Pancreas (tissue), 10 donors: ENCODE results near the gene SH2D4B. TPM values are rescaled to one million over a fixed set of nuclear protein-coding genes. Genes with fewer than 3 reads are reported as not detected.

Experiments used
- ATAC-seq, 4 donors: fragments of 200-7000 bp; cut with Tn5 transposase; one replicate each; pipeline versions ENCODE4 v1.8.0 to v1.9.1; 2020; ENCODE audit warnings: mild to moderate bottlenecking in 4 of 4, moderate library complexity in 4 of 4
- DNase-seq, 6 donors: peaks; one replicate each; pipeline ENCODE4 v3.0.0-alpha.2; 2020
- FAIRE-seq: peaks from 2 replicates; lab custom pipeline; 2012; peaks lifted over from hg19 to GRCh38; lab: Jason Lieb, UNC
- H3K27ac ChIP-seq, 4 donors: fragments of 200-600 bp; sonication (generic); 1 replicate in 3 of 4; 2 replicates in 1 of 4; pipeline versions ENCODE4 v1.5.0 to v1.8.0; 2020
- H3K27me3 ChIP-seq, 4 donors: fragments of 200-600 bp; one replicate each; pipeline ENCODE4 v1.8.0; 2021
- H3K36me3 ChIP-seq, 3 donors: fragments of 200-600 bp; sonication (generic) in 1 of 3; one replicate each; pipeline versions ENCODE4 v1.5.0 to v1.8.0; 2020 to 2021
- H3K4me1 ChIP-seq, 3 donors: fragments of 200-600 bp; one replicate each; pipeline ENCODE4 v1.8.0; 2021
- H3K4me3 ChIP-seq, 4 donors: fragments of 200-600 bp; sonication (generic) in 2 of 4; one replicate each; pipeline versions ENCODE4 v1.5.0 to v1.8.0; 2020 to 2021
- H3K9me3 ChIP-seq, 4 donors: fragments of 200-600 bp; one replicate each; pipeline ENCODE4 v1.8.0; 2021
- WGBS, 2 donors: extraction: QIAGEN DNeasy Blood & Tissue Kit; methylation state at CpG; one replicate each; pipeline ENCODE4 v1.1.7; 2013; 5-methylcytosine and 5-hydroxymethylcytosine counted together
- intact Hi-C, 3 donors: fragments of 100-400 bp; cut with DNase I; formaldehyde crosslinking; loops; one replicate each; pipeline versions ENCODE4 v1.11.1 to v1.14.2; 2022
- polyA plus RNA-seq, 2 donors: library from polyadenylated mRNA; stranded (reverse); fragments of 200-250 nt; gene quantifications; one replicate each; pipeline ENCODE4 v1.2.3, GENCODE V29; 2013
- total RNA-seq, 6 donors: library from RNA; stranded (reverse); fragmentation: NEBNext Ultra II Directional in 4 of 6; extraction: Animal tissue kit (Norgen Biotek cat#: 25700) in 4 of 6; gene quantifications; one replicate each; pipeline versions ENCODE4 v1.2.1 to v1.2.4, GENCODE V29; 2021 to 2023
- TF ChIP-seq, protein P1 (sequence below), 4 donors: fragments of 200-600 bp; sonication (generic) in 3 of 4; IDR thresholded peaks; one replicate each; pipeline versions ENCODE4 v1.5.0 to v1.8.0; 2021; ENCODE audit warnings: antibody characterized with exemption in 4 of 4
- donor health status: healthy with polysubstance abuse.
- donor health status: DM: no; HTN: no; CAD: no; lungs with moderate emphysema.
- donor health status: DM: no; HTN: no; CAD: no.
- donor health status: control.
- donor health status: control.
- donor health status: Bipolar disorder and iron deficiency.
- donor health status: DM: yes; HTN: yes; CAD: no.
- donor health status: DM: no; HTN: no; CAD: no.
- donor health status: DM: no; HTN: no; CAD: no.
- donor health status: DM: yes; HTN: yes; CAD: no.

SH2D4B gene
- total and polyA plus RNA-seq, 8 donors: 0.02 TPM; not detected in 7

DNA sequence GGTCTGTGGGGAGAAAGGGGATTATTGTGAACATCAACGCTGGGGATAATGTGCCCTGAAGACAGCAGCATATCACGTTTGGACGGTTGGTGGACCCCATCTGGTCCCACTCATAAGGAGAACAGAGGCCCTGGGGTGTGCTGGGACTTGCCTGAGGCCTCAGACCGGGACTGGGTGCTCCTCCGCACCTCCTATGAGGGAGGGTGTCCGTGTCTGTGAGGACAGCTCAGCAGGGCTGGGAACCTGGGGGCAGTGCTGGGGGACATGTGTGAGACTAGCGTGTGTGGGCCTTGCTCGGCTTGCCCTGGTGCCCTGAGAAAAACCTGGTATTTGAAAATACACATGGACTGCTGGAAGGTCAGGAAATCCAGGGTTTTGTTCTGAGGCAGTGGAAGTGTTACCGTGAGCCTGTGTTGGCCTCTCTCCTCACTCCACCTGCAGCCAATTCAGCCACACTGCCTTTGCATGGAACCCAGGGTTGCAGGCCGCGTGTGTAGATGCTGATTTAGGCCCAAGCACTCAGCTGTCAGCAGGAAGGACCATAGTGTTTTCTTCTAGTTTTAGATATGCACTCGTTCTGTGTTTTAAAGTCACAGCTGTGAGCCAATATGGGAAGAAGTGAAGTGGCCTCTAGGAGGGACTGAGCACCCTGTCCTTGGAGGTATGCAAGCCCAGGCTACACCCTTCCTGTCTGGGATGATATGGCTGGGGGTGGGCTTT is 13.4 kb upstream of the SH2D4B start:
- FAIRE-seq (no peak), DNase-seq (no peak), ATAC-seq (peak in 1 of 4 donors; percentile 6)
- Histone ChIP-seq H3K4me1 (no peaks in the 10 kb centered on the region), H3K4me3 (no peak overlapping the region), H3K27ac (no peak overlapping the region), H3K9me3 (no peaks in the 10 kb centered on the region), H3K27me3 (no peaks in the 10 kb centered on the region), H3K36me3 (peaks cover 0 to 4% (median 0%) of the 10 kb centered on the region in 3 donors)
- intact Hi-C loops: no loop called here
- TF ChIP-seq, protein P1, sequence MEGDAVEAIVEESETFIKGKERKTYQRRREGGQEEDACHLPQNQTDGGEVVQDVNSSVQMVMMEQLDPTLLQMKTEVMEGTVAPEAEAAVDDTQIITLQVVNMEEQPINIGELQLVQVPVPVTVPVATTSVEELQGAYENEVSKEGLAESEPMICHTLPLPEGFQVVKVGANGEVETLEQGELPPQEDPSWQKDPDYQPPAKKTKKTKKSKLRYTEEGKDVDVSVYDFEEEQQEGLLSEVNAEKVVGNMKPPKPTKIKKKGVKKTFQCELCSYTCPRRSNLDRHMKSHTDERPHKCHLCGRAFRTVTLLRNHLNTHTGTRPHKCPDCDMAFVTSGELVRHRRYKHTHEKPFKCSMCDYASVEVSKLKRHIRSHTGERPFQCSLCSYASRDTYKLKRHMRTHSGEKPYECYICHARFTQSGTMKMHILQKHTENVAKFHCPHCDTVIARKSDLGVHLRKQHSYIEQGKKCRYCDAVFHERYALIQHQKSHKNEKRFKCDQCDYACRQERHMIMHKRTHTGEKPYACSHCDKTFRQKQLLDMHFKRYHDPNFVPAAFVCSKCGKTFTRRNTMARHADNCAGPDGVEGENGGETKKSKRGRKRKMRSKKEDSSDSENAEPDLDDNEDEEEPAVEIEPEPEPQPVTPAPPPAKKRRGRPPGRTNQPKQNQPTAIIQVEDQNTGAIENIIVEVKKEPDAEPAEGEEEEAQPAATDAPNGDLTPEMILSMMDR (IDR thresholded peaks at IDR 0.05): no peak
- WGBS, 2 donors: 69 to 75% methylated on average over 12 of the region's 12 CpGs

DNA sequence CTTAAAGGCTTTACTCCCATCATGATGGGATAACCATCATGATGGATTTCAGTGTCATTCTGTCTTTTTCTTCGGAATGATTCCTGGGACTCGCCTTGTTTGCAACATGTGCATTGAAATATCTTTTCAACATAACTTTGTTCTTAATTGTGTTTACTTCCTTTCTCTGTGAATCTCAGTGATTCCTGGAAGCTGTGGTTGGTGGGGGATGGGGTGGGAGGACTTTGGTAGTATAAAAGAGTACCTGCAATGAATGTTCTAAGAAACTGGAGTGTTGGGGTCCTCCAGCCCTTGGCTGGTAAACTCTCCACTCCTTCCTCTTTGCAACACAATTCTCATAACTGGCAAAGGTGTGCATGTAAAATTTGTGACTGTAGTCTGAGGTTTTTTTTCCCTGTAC is 11.5 kb upstream of the SH2D4B start:
- intact Hi-C loops: no loop called here
- no peaks in the 10 kb centered on the region for H3K27me3 ChIP-seq
- FAIRE-seq (no peak), ATAC-seq (no peak), DNase-seq (no peak)
- 62 to 63% methylated on average over 2 of the region's 2 CpGs for WGBS, 2 donors
- no peaks in the 10 kb centered on the region for H3K9me3 ChIP-seq
- no peaks in the 10 kb centered on the region for H3K36me3 ChIP-seq
- H3K4me1 ChIP-seq: no peaks in the 10 kb centered on the region
- H3K4me3 ChIP-seq: no peak overlapping the region
- H3K27ac ChIP-seq: no peak overlapping the region
- TF ChIP-seq, protein P1 (IDR thresholded peaks at IDR 0.05): no peak

DNA sequence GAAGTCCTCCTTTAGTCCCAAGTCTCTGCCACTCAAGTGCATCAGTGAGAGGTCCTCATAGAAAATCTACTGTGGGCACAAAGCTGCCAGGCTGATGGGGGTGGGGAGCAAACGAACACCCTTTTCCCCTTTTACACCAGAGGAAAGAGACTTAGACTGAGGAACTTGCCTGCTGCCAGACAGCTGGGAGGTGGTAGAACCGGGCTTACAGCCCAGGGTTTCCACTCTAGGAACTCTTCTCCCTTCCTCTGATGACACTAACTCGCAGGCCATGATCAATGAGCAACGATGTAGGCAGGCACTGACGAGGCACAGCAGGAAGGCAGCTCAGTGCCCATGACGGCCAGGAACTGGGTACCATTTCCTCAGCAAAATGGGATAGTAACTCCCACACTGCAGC is 11.0 kb upstream of the SH2D4B start:
- Histone ChIP-seq H3K27me3 (no peaks in the 10 kb centered on the region), H3K4me3 (no peak overlapping the region), H3K27ac (no peak overlapping the region), H3K36me3 (no peaks in the 10 kb centered on the region), H3K9me3 (no peaks in the 10 kb centered on the region), H3K4me1 (no peaks in the 10 kb centered on the region)
- intact Hi-C loops: no loop called here
- TF ChIP-seq, protein P1 (IDR thresholded peaks at IDR 0.05): no peak
- ATAC-seq (peak in 2 of 4 donors; percentile 19 to 31), FAIRE-seq (no peak), DNase-seq (no peak)
- 55 to 60% methylated on average over 6 of the region's 6 CpGs for WGBS, 2 donors

DNA sequence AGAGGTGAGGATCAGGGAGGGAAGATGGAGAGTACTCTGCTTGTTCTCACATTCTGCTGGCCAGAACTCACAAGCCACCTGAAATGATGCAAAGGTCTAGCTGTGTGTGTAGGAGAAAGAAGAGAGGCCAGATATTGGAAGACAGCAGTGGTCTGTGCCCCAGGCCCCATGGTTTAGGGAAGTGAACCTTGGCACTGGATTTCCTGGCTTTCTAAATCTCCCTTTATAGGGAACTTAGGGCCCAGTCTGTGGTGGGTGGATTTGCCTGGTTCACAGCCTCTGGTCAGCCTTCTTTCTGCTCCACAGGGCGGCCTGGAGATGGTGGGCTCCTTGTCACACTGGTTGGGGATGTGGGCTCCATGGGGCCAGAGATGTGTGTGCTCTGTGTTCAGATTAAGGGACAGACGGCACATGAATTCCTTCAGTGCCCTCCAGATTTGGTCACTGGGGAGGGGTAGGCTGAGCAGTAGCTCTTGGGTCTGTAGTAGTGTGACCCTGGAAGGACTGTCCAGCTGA is 9.5 kb upstream of the SH2D4B start:
- TF ChIP-seq, protein P1 (IDR thresholded peaks at IDR 0.05): no peak
- Histone ChIP-seq H3K27ac (peak overlapping the region in 1 of 4 donors; percentile 2), H3K9me3 (no peaks in the 10 kb centered on the region), H3K36me3 (no peaks in the 10 kb centered on the region), H3K27me3 (no peaks in the 10 kb centered on the region), H3K4me3 (no peak overlapping the region), H3K4me1 (no peaks in the 10 kb centered on the region)
- DNase-seq (no peak), FAIRE-seq (no peak), ATAC-seq (peak in 2 of 4 donors; percentile 41 to 53)
- intact Hi-C loops: no loop called here
- 87 to 98% methylated on average over 2 of the region's 2 CpGs for WGBS, 2 donors

DNA sequence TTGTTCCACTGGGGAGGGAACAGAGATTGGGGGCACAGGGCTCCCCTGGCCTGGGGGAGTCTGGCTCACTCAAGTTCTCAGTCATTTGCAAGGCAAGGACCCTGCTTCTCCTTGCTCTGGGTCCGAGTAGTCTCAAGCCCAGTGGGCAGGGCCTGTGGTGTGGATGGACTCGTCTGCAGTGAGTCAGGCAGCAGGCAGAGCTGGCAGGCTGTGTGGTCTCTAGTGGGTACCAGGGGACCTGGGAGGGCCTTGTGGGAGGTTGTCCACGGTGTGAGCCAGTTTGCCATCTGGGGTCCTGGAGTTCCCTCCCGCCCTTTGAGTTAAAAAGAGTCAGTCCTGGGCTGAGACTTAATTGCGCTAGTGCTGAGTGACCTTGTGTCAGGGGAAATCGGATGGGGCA is 8.8 kb upstream of the SH2D4B start:
- H3K4me3 ChIP-seq: no peak overlapping the region
- no peaks in the 10 kb centered on the region for H3K27me3 ChIP-seq
- 76 to 81% methylated on average over 6 of the region's 6 CpGs for WGBS, 2 donors
- TF ChIP-seq, protein P1 (IDR thresholded peaks at IDR 0.05): no peak
- no peaks in the 10 kb centered on the region for H3K36me3 ChIP-seq
- FAIRE-seq: no peak
- H3K4me1 ChIP-seq: no peaks in the 10 kb centered on the region
- no peak for DNase-seq
- intact Hi-C loops: no loop called here
- H3K9me3 ChIP-seq: no peaks in the 10 kb centered on the region
- peak overlapping the region in 1 of 4 donors; percentile 2 for H3K27ac ChIP-seq
- ATAC-seq: no peak
